ENCODE data around the gene KNOP1. TPM values are rescaled to one million over a fixed set of nuclear protein-coding genes. Genes with fewer than 3 reads are reported as not detected.

Gene KNOP1
- polyA plus RNA-seq, 3 donors: 1.5 to 2.8 (median 2.4) TPM

GRCh38 chr16:19685176-19685575 lies 32.9 kb downstream of the KNOP1 start:
- Histone ChIP-seq H3K4me1 (ENCODE audit: control insufficient read depth in 1 of 2, insufficient read depth in 2 of 2, low read length in 2 of 2) (peaks cover 0 to 4% of the 10 kb centered on the region in 2 donors), H3K27ac (ENCODE audit: low read depth in 1 of 2, low read length in 2 of 2) (no peak overlapping the region), H4K20me1 (ENCODE audit: insufficient read depth, low read length) (no peaks in the 10 kb centered on the region), H2AFZ (ENCODE audit: insufficient read depth, low read depth, low read length, poor library complexity, severe bottlenecking) (no peak overlapping the region), H3K4me3 (replicated peaks in 1 of 3; ENCODE audit: low read depth in 2 of 3, low read length in 3 of 3) (no peak overlapping the region), H3K27me3 (ENCODE audit: control insufficient read depth in 2 of 2, insufficient read depth in 2 of 2, low read length in 2 of 2) (no peaks in the 10 kb centered on the region), H3K9me3 (replicated peaks in 1 of 2; ENCODE audit: control insufficient read depth in 1 of 2, insufficient read depth in 1 of 2, low read length in 2 of 2) (no peaks in the 10 kb centered on the region), H3K79me2 (ENCODE audit: insufficient read depth, low read length) (no peaks in the 10 kb centered on the region), H3K9ac (ENCODE audit: insufficient read depth, low read length, poor library complexity, severe bottlenecking) (no peak overlapping the region), H3K36me3 (replicated peaks in 1 of 2; ENCODE audit: control insufficient read depth in 1 of 2, insufficient read depth in 2 of 2, low read length in 2 of 2) (peaks cover 61 to 95% of the 10 kb centered on the region in 2 donors), H3K4me2 (replicated peaks; ENCODE audit: extremely low read depth, low read length, poor library complexity, severe bottlenecking) (no peak overlapping the region)
- intact Hi-C loops (cut with micrococcal nuclease): no loop called here
- no peak overlapping the region for H3K27ac Mint-ChIP-seq
- H3K36me3 Mint-ChIP-seq: peaks cover 67 to 90% of the 10 kb centered on the region in 2 donors
- H3K4me3 Mint-ChIP-seq: no peak overlapping the region
- peaks cover 0 to 7% (median 3%) of the 10 kb centered on the region in 7 donors for H3K9me3 Mint-ChIP-seq
- H3K27me3 Mint-ChIP-seq (ENCODE audit: low read depth in 3 of 3): peaks cover 0 to 2% (median 0%) of the 10 kb centered on the region in 3 donors
- WGBS (ENCODE audit: insufficient coverage): 100% methylated on average over 3 of the region's 4 CpGs
- no peak for TF ChIP-seq CTCF (IDR thresholded peaks at IDR 0.05)
- peaks cover 9% of the 10 kb centered on the region for H3K4me1 Mint-ChIP-seq
- no peak for DNase-seq

GRCh38 chr16:19683453-19684236 lies 34.4 kb downstream of the KNOP1 start:
- WGBS (ENCODE audit: insufficient coverage): 97% methylated on average over 5 of the region's 6 CpGs
- H3K79me2 ChIP-seq (ENCODE audit: insufficient read depth, low read length): no peaks in the 10 kb centered on the region
- H3K36me3 ChIP-seq (replicated peaks in 1 of 2; ENCODE audit: control insufficient read depth in 1 of 2, insufficient read depth in 2 of 2, low read length in 2 of 2): peaks cover 60 to 90% of the 10 kb centered on the region in 2 donors
- Mint-ChIP-seq H3K36me3 (peaks cover 68 to 85% of the 10 kb centered on the region in 2 donors), H3K27me3 (ENCODE audit: low read depth in 3 of 3) (peaks cover 0 to 2% (median 0%) of the 10 kb centered on the region in 3 donors), H3K4me1 (peaks cover 4% of the 10 kb centered on the region), H3K9me3 (peaks cover 0 to 7% (median 3%) of the 10 kb centered on the region in 7 donors), H3K27ac (peak overlapping the region in 1 of 7 donors; percentile 13), H3K4me3 (no peak overlapping the region)
- no peak overlapping the region for H3K4me2 ChIP-seq (replicated peaks; ENCODE audit: extremely low read depth, low read length, poor library complexity, severe bottlenecking)
- H3K9me3 ChIP-seq (replicated peaks in 1 of 2; ENCODE audit: control insufficient read depth in 1 of 2, insufficient read depth in 1 of 2, low read length in 2 of 2): no peaks in the 10 kb centered on the region
- no peak overlapping the region for H3K9ac ChIP-seq (ENCODE audit: insufficient read depth, low read length, poor library complexity, severe bottlenecking)
- peak overlapping the region in 1 of 2 donors; percentile 44 for H3K27ac ChIP-seq (ENCODE audit: low read depth in 1 of 2, low read length in 2 of 2)
- H3K4me3 ChIP-seq (replicated peaks in 1 of 3; ENCODE audit: low read depth in 2 of 3, low read length in 3 of 3): no peak overlapping the region
- H3K4me1 ChIP-seq (ENCODE audit: control insufficient read depth in 1 of 2, insufficient read depth in 2 of 2, low read length in 2 of 2): no peaks in the 10 kb centered on the region
- intact Hi-C loops (cut with micrococcal nuclease): no loop called here
- H3K27me3 ChIP-seq (ENCODE audit: control insufficient read depth in 2 of 2, insufficient read depth in 2 of 2, low read length in 2 of 2): no peaks in the 10 kb centered on the region
- DNase-seq: no peak
- no peaks in the 10 kb centered on the region for H4K20me1 ChIP-seq (ENCODE audit: insufficient read depth, low read length)
- TF ChIP-seq CTCF (IDR thresholded peaks at IDR 0.05): no peak
- no peak overlapping the region for H2AFZ ChIP-seq (ENCODE audit: insufficient read depth, low read depth, low read length, poor library complexity, severe bottlenecking)
